Panc1 (cell line): ENCODE measurements around the gene P2RY2.

Experiments
- CTCF ChIP-seq: fragments of 450-650 bp; IDR thresholded peaks from 2 replicates; pipeline ENCODE4 v1.5.1; 2017; ENCODE audit warnings: mild to moderate bottlenecking
- POLR2AphosphoS5 ChIP-seq: IDR thresholded peaks from 2 replicates; pipeline ENCODE4 v1.6.1; 2012; ENCODE audit warnings: mild to moderate bottlenecking, low read depth, low read length, moderate library complexity
- TCF7L2 ChIP-seq: IDR thresholded peaks from 2 replicates; pipeline ENCODE4 v1.6.1; 2011; ENCODE audit warnings: mild to moderate bottlenecking, low read depth, low read length, inconsistent platforms
- TF ChIP-seq, protein P1 (sequence below), 2 experiments: IDR thresholded peaks; 2 replicates each; pipeline ENCODE4 v1.6.1; 2011 to 2012; ENCODE audit warnings: low read depth in 2 of 2, control low read depth in 1 of 2, low read length in 1 of 2, mild to moderate bottlenecking in 1 of 2, moderate library complexity in 1 of 2; ENCODE audit not compliant: insufficient read depth in 1 of 2

- TF ChIP-seq, protein P1, sequence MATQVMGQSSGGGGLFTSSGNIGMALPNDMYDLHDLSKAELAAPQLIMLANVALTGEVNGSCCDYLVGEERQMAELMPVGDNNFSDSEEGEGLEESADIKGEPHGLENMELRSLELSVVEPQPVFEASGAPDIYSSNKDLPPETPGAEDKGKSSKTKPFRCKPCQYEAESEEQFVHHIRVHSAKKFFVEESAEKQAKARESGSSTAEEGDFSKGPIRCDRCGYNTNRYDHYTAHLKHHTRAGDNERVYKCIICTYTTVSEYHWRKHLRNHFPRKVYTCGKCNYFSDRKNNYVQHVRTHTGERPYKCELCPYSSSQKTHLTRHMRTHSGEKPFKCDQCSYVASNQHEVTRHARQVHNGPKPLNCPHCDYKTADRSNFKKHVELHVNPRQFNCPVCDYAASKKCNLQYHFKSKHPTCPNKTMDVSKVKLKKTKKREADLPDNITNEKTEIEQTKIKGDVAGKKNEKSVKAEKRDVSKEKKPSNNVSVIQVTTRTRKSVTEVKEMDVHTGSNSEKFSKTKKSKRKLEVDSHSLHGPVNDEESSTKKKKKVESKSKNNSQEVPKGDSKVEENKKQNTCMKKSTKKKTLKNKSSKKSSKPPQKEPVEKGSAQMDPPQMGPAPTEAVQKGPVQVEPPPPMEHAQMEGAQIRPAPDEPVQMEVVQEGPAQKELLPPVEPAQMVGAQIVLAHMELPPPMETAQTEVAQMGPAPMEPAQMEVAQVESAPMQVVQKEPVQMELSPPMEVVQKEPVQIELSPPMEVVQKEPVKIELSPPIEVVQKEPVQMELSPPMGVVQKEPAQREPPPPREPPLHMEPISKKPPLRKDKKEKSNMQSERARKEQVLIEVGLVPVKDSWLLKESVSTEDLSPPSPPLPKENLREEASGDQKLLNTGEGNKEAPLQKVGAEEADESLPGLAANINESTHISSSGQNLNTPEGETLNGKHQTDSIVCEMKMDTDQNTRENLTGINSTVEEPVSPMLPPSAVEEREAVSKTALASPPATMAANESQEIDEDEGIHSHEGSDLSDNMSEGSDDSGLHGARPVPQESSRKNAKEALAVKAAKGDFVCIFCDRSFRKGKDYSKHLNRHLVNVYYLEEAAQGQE (IDR thresholded peaks at IDR 0.05; ENCODE audit: insufficient read depth in 1 of 2, low read depth in 2 of 2, low read length in 1 of 2): no peak
- TF ChIP-seq POLR2AphosphoS5 (no peak), CTCF (no peak), TCF7L2 (no peak)
Observed at GRCh38 chr11:73219396-73220285, 1.6 kb downstream of the P2RY2 start.
